ENCODE data around the gene POLR2L.

The POLR2L gene

DNA sequence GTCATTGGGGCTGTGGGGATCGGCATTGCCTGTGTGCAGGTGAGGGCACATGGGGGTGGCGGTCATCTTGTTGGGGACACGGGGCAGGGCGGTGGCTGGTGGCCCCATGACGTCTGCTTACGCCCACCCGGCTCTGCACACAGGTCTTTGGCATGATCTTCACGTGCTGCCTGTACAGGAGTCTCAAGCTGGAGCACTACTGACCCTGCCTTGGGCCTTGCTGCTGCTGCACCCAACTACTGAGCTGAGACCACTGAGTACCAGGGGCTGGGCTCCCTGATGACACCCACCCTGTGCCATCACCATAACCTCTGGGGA, 4.4 kb downstream of the POLR2L start:
- TF ChIP-seq, protein P1, sequence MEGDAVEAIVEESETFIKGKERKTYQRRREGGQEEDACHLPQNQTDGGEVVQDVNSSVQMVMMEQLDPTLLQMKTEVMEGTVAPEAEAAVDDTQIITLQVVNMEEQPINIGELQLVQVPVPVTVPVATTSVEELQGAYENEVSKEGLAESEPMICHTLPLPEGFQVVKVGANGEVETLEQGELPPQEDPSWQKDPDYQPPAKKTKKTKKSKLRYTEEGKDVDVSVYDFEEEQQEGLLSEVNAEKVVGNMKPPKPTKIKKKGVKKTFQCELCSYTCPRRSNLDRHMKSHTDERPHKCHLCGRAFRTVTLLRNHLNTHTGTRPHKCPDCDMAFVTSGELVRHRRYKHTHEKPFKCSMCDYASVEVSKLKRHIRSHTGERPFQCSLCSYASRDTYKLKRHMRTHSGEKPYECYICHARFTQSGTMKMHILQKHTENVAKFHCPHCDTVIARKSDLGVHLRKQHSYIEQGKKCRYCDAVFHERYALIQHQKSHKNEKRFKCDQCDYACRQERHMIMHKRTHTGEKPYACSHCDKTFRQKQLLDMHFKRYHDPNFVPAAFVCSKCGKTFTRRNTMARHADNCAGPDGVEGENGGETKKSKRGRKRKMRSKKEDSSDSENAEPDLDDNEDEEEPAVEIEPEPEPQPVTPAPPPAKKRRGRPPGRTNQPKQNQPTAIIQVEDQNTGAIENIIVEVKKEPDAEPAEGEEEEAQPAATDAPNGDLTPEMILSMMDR (conservative IDR thresholded peaks at IDR 0.05; ENCODE audit: low read depth, low read length): no peak
- H3K4me3 ChIP-seq (ENCODE audit: low read length): no peak overlapping the region
- no peak for DNase-seq (ENCODE audit: low read depth)

DNA sequence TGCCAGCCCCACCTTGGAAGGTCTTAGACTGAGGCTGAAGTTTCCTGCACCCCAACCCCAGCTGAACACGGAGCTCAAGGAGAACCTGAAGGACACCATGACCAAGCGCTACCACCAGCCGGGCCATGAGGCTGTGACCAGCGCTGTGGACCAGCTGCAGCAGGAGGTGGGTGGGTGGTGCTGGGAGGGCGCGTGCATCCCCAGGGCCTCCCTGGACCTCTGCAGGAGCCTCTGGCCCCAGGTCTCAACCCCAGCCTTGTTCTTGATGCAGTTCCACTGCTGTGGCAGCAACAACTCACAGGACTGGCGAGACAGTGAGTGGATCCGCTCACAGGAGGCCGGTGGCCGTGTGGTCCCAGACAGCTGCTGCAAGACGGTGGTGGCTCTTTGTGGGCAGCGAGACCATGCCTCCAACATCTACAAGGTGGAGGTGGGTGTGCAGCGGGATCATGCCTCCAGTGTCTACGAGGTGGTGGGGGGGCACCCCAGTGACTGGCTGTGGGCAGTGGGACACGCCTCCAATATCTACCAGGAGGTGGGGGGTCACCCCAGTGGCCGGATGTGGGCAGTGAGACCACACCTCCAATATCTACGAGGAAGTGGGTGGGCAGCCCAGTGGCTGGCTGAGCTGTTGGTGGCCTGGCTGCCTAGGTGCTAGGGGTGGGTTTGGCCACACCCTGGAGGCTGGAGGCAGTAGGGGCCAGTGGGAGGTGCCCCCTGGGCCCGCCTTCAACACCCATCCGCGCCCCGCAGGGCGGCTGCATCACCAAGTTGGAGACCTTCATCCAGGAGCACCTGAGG, 4.9 kb downstream of the POLR2L start:
- H3K4me3 ChIP-seq (ENCODE audit: low read length): no peak overlapping the region
- no peak for DNase-seq (ENCODE audit: low read depth)
- TF ChIP-seq, protein P1 (conservative IDR thresholded peaks at IDR 0.05; ENCODE audit: low read depth, low read length): no peak

DNA sequence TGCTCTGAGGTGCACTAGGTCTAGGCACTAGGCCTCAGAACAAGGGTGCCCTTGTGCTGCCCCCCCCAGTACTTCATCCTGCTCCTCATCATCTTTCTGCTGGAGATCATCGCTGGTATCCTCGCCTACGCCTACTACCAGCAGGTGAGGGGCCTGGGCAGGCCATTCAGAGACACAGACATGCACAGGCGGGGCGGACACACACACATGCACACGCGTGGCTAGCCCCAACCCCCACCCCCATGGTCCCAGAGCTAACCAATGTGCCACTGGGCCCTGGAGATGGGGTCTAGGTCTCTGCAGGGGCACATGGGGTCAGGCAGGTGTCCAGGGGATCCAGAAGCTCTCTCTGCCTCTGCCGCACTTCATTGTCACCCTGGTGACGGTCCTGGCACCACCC, 5.6 kb downstream of the POLR2L start:
- DNase-seq (ENCODE audit: low read depth): no peak
- TF ChIP-seq, protein P1 (conservative IDR thresholded peaks at IDR 0.05; ENCODE audit: low read depth, low read length): no peak
- no peak overlapping the region for H3K4me3 ChIP-seq (ENCODE audit: low read length)

DNA sequence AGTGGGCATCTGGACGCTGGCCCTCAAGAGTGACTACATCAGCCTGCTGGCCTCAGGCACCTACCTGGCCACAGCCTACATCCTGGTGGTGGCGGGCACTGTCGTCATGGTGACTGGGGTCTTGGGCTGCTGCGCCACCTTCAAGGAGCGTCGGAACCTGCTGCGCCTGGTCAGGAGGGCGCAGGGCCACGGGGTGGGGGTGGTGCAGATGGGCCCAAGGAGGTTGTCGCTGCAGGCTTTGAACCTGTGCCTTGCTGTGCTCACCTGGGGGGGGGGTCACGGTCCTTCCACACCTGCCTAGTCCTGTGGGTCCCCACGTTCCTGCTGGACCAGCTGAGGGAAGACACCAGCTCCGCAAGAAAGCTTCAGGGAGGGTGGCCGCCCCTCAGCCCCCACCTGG, 6.1 kb downstream of the POLR2L start:
- TF ChIP-seq, protein P1 (conservative IDR thresholded peaks at IDR 0.05; ENCODE audit: low read depth, low read length): no peak
- no peak overlapping the region for H3K4me3 ChIP-seq (ENCODE audit: low read length)
- DNase-seq (ENCODE audit: low read depth): no peak

DNA sequence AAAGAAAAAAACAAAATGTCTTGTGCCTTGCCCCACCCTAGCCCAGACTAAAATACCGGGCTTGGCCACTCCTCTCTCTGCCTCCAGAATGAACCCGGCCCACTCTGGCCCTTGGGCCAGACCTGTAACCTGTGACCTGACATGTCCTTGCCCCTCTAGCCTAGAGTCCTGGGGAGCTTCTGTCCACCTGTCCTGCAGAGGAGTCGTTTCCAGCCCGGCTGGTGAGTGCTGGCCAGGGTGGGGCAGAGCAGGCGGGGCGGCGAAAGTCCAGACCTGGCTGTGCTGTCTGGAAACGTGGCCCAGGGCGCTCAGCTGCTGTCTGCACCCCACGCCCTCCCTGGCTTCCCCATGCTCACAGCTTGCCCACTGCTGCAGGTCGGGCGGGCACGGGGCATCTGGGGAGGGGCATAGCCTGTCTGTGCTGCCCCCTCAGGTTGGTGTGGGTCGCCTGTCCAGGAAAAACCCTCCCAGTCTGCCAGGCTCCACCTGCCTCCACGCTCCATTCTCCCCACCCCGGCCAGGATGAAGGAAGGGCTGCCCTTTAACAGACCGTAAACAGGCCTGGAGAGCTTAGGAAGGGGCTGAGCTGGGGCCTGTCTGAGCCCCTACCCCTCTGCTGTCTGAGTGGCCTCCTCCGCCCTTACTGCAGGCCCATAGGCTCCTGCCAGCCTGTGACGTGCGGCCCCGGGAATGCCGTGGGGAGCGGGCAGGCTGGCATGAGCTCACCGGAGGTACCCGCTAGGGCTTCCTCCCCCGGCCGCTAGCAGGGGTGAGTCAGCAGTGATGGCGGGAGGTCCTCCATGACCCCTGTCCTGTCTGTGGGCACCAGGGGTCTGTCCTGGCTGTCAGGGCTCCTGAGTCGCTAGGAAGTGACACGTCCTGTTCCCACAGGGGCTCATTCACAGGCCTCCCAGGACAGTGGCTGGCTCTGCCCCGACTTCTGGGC, 7.7 kb downstream of the POLR2L start:
- DNase-seq (ENCODE audit: low read depth): peak; percentile 95
- H3K4me3 ChIP-seq (ENCODE audit: low read length): peak overlapping the region; percentile 80
- TF ChIP-seq, protein P1 (conservative IDR thresholded peaks at IDR 0.05; ENCODE audit: low read depth, low read length): no peak

DNA sequence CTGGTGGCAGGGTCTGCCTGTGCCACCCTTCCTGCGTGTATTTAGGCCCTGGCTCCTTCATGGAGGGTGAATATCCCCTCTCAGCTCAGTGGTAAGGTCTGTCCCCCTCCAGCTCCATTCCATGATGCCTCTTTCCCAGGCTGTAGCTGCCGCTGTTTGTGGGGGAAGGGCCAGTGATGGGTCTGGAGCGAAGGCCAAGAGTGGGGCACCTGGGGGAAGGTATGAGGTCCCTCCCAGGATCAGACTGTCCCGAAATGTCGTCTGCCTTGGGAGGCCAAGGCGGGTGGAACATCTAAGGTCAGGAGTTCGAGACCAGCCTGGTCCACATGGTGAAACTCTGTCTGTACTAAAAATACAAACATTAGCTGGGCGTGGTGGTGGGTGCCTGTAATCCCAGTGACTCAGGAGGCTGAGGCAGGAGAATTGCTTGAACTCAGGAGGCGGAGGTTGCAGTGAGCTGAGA, 8.4 kb downstream of the POLR2L start:
- H3K4me3 ChIP-seq (ENCODE audit: low read length): peak overlapping the region; percentile 80
- no peak for DNase-seq (ENCODE audit: low read depth)
- TF ChIP-seq, protein P1 (conservative IDR thresholded peaks at IDR 0.05; ENCODE audit: low read depth, low read length): no peak
